Vagina (tissue), 2 donors: Measurements from ENCODE around the gene NLGN1. TPM values are rescaled to one million over a fixed set of nuclear protein-coding genes. Genes with fewer than 3 reads are reported as not detected.

Experiments
- DNase-seq, 2 donors: peaks; one replicate each; pipeline ENCODE4 v3.0.0-alpha.2; 2017; ENCODE audit errors: extremely low spot score in 2 of 2
- H3K27ac ChIP-seq: fragments of 200-600 bp; sonication (generic); one replicate; pipeline ENCODE4 v1.5.1; 2019
- H3K27me3 ChIP-seq: fragments of 200-600 bp; sonication (generic); one replicate; pipeline ENCODE4 v1.5.1; 2019
- H3K36me3 ChIP-seq, 2 donors: fragments of 200-600 bp; sonication (generic); one replicate each; pipeline ENCODE4 v1.5.1; 2017 to 2019
- H3K4me1 ChIP-seq: fragments of 200-600 bp; sonication (generic); one replicate; pipeline ENCODE4 v1.5.1; 2019
- H3K4me3 ChIP-seq, 2 donors: fragments of 200-600 bp; sonication (generic); 1 replicate in 1 of 2; 2 replicates in 1 of 2; pipeline ENCODE4 v1.5.1; 2016 to 2019
- H3K9me3 ChIP-seq: fragments of 200-600 bp; sonication (generic); one replicate; pipeline ENCODE4 v1.5.1; 2019
- POLR2A ChIP-seq, 2 donors: fragments of 450-650 bp; IDR thresholded peaks; one replicate each; pipeline ENCODE4 v1.6.1; 2017; ENCODE audit warnings: antibody characterized with exemption in 2 of 2, mild to moderate bottlenecking in 2 of 2, moderate library complexity in 2 of 2
- POLR2AphosphoS5 ChIP-seq, 2 donors: sonication (generic); formaldehyde crosslinking; IDR thresholded peaks; one replicate each; pipeline ENCODE4 v1.9.0; 2017; ENCODE audit warnings: antibody characterized with exemption in 2 of 2, mild to moderate bottlenecking in 2 of 2, low read depth in 1 of 2; ENCODE audit not compliant: insufficient read depth in 1 of 2
- intact Hi-C: fragments of 100-400 bp; cut with DNase I; formaldehyde crosslinking; loops from one replicate; pipeline ENCODE4 v1.15.1; 2023
- small RNA-seq: library from RNA; depleted of rRNA; stranded (forward); fragments of <200 nt; gene quantifications from one replicate; pipeline ENCODE3, GENCODE V24; 2016
- total RNA-seq: library from RNA; depleted of rRNA; stranded (reverse); fragments of >200 nt; gene quantifications from one replicate; pipeline ENCODE4 v1.2.3, GENCODE V29; 2016
- TF ChIP-seq, protein P1 (sequence below), 3 experiments: fragments of 450-650 bp in 2 of 3; fragments of 200-600 bp in 1 of 3; sonication (generic) in 1 of 3; IDR thresholded peaks; one replicate each; pipeline ENCODE4 v1.5.1; 2017 to 2019; ENCODE audit warnings: antibody characterized with exemption in 3 of 3, mild to moderate bottlenecking in 2 of 3, moderate library complexity in 2 of 3

NLGN1 gene
- total RNA-seq, 1 donor from 2014 or later = 4.7 TPM

DNA sequence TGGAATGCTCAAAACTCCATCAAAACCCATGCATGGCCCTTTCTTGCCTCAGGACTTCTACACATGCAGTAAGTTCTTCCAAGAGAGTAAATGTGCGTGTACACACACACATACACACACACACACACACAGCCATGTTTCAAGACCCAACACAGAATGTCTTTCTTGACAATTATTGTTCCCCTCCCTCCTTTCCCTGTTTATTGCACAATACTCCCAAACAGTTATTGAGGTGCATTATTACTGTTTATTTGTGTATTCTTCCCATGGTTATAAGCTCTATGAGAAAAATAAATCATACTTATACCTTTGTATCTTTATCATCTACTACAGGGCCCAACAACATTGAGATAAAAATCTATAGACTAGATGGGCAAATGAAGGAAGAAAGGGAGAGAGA is 937.8 kb downstream of the NLGN1 start:
- H3K4me1 ChIP-seq = no peaks in the 10 kb centered on the region
- H3K27me3 ChIP-seq = no peaks in the 10 kb centered on the region
- H3K36me3 ChIP-seq = no peaks in the 10 kb centered on the region
- TF ChIP-seq POLR2AphosphoS5 (IDR thresholded peaks at IDR 0.05; ENCODE audit: insufficient read depth in 1 of 2, low read depth in 1 of 2) (no peak), POLR2A (IDR thresholded peaks at IDR 0.05) (no peak)
- TF ChIP-seq, protein P1, sequence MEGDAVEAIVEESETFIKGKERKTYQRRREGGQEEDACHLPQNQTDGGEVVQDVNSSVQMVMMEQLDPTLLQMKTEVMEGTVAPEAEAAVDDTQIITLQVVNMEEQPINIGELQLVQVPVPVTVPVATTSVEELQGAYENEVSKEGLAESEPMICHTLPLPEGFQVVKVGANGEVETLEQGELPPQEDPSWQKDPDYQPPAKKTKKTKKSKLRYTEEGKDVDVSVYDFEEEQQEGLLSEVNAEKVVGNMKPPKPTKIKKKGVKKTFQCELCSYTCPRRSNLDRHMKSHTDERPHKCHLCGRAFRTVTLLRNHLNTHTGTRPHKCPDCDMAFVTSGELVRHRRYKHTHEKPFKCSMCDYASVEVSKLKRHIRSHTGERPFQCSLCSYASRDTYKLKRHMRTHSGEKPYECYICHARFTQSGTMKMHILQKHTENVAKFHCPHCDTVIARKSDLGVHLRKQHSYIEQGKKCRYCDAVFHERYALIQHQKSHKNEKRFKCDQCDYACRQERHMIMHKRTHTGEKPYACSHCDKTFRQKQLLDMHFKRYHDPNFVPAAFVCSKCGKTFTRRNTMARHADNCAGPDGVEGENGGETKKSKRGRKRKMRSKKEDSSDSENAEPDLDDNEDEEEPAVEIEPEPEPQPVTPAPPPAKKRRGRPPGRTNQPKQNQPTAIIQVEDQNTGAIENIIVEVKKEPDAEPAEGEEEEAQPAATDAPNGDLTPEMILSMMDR (IDR thresholded peaks at IDR 0.05) = no peak
- H3K27ac ChIP-seq = no peak overlapping the region
- intact Hi-C loops = no loop called here
- DNase-seq = no peak
- H3K9me3 ChIP-seq = no peaks in the 10 kb centered on the region
- H3K4me3 ChIP-seq = no peak overlapping the region

GRCh38 chr3:174335910-174336309 is 938.4 kb downstream of the NLGN1 start:
- Histone ChIP-seq H3K9me3 (no peaks in the 10 kb centered on the region), H3K27ac (no peak overlapping the region), H3K4me3 (no peak overlapping the region), H3K27me3 (no peaks in the 10 kb centered on the region), H3K36me3 (no peaks in the 10 kb centered on the region), H3K4me1 (no peaks in the 10 kb centered on the region)
- TF ChIP-seq POLR2A (IDR thresholded peaks at IDR 0.05) = no peak
- no peak for TF ChIP-seq POLR2AphosphoS5 (IDR thresholded peaks at IDR 0.05; ENCODE audit: insufficient read depth in 1 of 2, low read depth in 1 of 2)
- TF ChIP-seq, protein P1 (IDR thresholded peaks at IDR 0.05) = no peak
- intact Hi-C loops = no loop called here
- DNase-seq = no peak

Small RNAs within 50 kb of the gene (small RNA-seq; reads per million reads assigned to genes)
- not detected for gene RN7SKP234
